ENCODE data around the gene SF3B3.

GRCh38 chr16:70589998-70590471 is 66.4 kb downstream of the SF3B3 start:
- TF ChIP-seq CTCF (IDR thresholded peaks at IDR 0.05) (no peak), EP300 (IDR thresholded peaks at IDR 0.05) (no peak)

Data from upper lobe of left lung (tissue), 4 donors.